H9 (cell line): Measurements from ENCODE around the gene NLGN3. TPM values are rescaled to one million over a fixed set of nuclear protein-coding genes. Genes with fewer than 3 reads are reported as not detected.

Experiments
- DNase-seq: peaks from one replicate; pipeline ENCODE4 v3.0.0-alpha.2; 2017
- H2AFZ ChIP-seq: one replicate; pipeline ENCODE4 v1.6.1; 2013; ENCODE audit warnings: mild to moderate bottlenecking, low read length, control low read depth, moderate library complexity
- H2AK5ac ChIP-seq: 2 replicates; pipeline ENCODE4 v1.6.1; 2013; ENCODE audit warnings: low read length, control low read depth, mixed read lengths; ENCODE audit not compliant: insufficient read length
- H2BK120ac ChIP-seq: one replicate; pipeline ENCODE4 v1.6.1; 2013; ENCODE audit warnings: low read depth, mild to moderate bottlenecking, low read length, control low read depth, inconsistent platforms; ENCODE audit not compliant: poor library complexity, severe bottlenecking
- H2BK12ac ChIP-seq: 2 replicates; pipeline ENCODE4 v1.6.1; 2013; ENCODE audit warnings: low read length, control low read depth, mixed read lengths, low read depth; ENCODE audit not compliant: insufficient read length
- H2BK15ac ChIP-seq: 2 replicates; pipeline ENCODE4 v1.6.1; 2013; ENCODE audit warnings: low read depth, low read length, control low read depth
- H2BK20ac ChIP-seq: one replicate; pipeline ENCODE4 v1.6.1; 2013; ENCODE audit warnings: low read depth, mild to moderate bottlenecking, low read length, control low read depth, inconsistent platforms; ENCODE audit not compliant: poor library complexity, severe bottlenecking
- H2BK5ac ChIP-seq: 2 replicates; pipeline ENCODE4 v1.6.1; 2013; ENCODE audit warnings: low read length, control low read depth, mixed read lengths; ENCODE audit not compliant: insufficient read length
- H3K14ac ChIP-seq: 2 replicates; pipeline ENCODE4 v1.6.1; 2013; ENCODE audit warnings: low read length, control low read depth; ENCODE audit not compliant: insufficient read depth
- H3K18ac ChIP-seq: 2 replicates; pipeline ENCODE4 v1.6.1; 2013; ENCODE audit warnings: low read depth, mild to moderate bottlenecking, mixed read lengths, low read length, control low read depth; ENCODE audit not compliant: insufficient read length
- H3K23ac ChIP-seq: 2 replicates; pipeline ENCODE4 v1.6.1; 2013; ENCODE audit warnings: low read length, control low read depth, mixed read lengths, low read depth; ENCODE audit not compliant: insufficient read length
- H3K23me2 ChIP-seq: 2 replicates; pipeline ENCODE4 v1.6.1; 2013; ENCODE audit warnings: low read depth, mild to moderate bottlenecking, mixed read lengths, low read length, control low read depth; ENCODE audit not compliant: insufficient read length, poor library complexity, severe bottlenecking
- H3K27ac ChIP-seq: 2 replicates; pipeline ENCODE4 v1.5.1; 2013; ENCODE audit warnings: low read length, control low read depth, mixed read lengths, low read depth; ENCODE audit not compliant: insufficient read length
- H3K27me3 ChIP-seq: 2 replicates; pipeline ENCODE4 v1.6.1; 2013; ENCODE audit warnings: low read length, control low read depth, inconsistent platforms; ENCODE audit not compliant: insufficient read depth
- H3K4ac ChIP-seq: 2 replicates; pipeline ENCODE4 v1.6.1; 2013; ENCODE audit warnings: low read depth, mild to moderate bottlenecking, control low read depth, inconsistent platforms, low read length, moderate library complexity
- H3K4me1 ChIP-seq: 2 replicates; pipeline ENCODE4 v1.6.1; 2013; ENCODE audit warnings: low read length, control low read depth, inconsistent platforms; ENCODE audit not compliant: insufficient read depth
- H3K4me2 ChIP-seq: 2 replicates; pipeline ENCODE4 v1.6.1; 2013; ENCODE audit warnings: low read length, control low read depth, mixed read lengths; ENCODE audit not compliant: insufficient read length, insufficient read depth
- H3K56ac ChIP-seq: 2 replicates; pipeline ENCODE4 v1.6.1; 2013; ENCODE audit warnings: low read depth, mild to moderate bottlenecking, mixed read lengths, low read length, control low read depth; ENCODE audit not compliant: insufficient read length
- H3K79me1 ChIP-seq: 2 replicates; pipeline ENCODE4 v1.6.1; 2013; ENCODE audit warnings: low read depth, mild to moderate bottlenecking, moderate library complexity, low read length, control low read depth, inconsistent platforms; ENCODE audit not compliant: insufficient read depth, poor library complexity, severe bottlenecking
- H3K79me2 ChIP-seq: 2 replicates; pipeline ENCODE4 v1.6.1; 2013; ENCODE audit warnings: low read length, control low read depth, inconsistent platforms; ENCODE audit not compliant: insufficient read depth
- H3K9ac ChIP-seq: 2 replicates; pipeline ENCODE4 v1.6.1; 2013; ENCODE audit warnings: low read length, control low read depth, mixed read lengths; ENCODE audit not compliant: insufficient read length; ENCODE audit errors: extremely low read depth
- H3K9me3 ChIP-seq: one replicate; pipeline ENCODE4 v1.6.1; 2013; ENCODE audit warnings: low read depth, low read length, inconsistent platforms; ENCODE audit not compliant: control insufficient read depth
- H3T11ph ChIP-seq: one replicate; pipeline ENCODE4 v1.6.1; 2013; ENCODE audit warnings: mild to moderate bottlenecking, low read length, control low read depth, inconsistent platforms
- H4K20me1 ChIP-seq: one replicate; pipeline ENCODE4 v1.6.1; 2013; ENCODE audit not compliant: control insufficient read depth, insufficient read length, insufficient read depth
- H4K5ac ChIP-seq: 2 replicates; pipeline ENCODE4 v1.6.1; 2013; ENCODE audit warnings: low read depth, mild to moderate bottlenecking, mixed read lengths, low read length, control low read depth; ENCODE audit not compliant: insufficient read length
- H4K8ac ChIP-seq: replicated peaks from 2 replicates; pipeline ENCODE4 v1.6.1; 2013; ENCODE audit warnings: low read length, control low read depth, mixed read lengths, low read depth; ENCODE audit not compliant: insufficient read length
- H4K91ac ChIP-seq: 2 replicates; pipeline ENCODE4 v1.6.1; 2013; ENCODE audit warnings: low read depth, mild to moderate bottlenecking, moderate library complexity, mixed read lengths, low read length, control low read depth; ENCODE audit not compliant: insufficient read length
- H3K27ac Mint-ChIP-seq, 3 experiments: 2 replicates in 2 of 3; 3 replicates in 1 of 3; pipeline ENCODE4 v1.8.0; 2020 to 2021; ENCODE audit warnings: mixed read lengths in 3 of 3, mild to moderate bottlenecking in 1 of 3, moderate library complexity in 1 of 3
- H3K27me3 Mint-ChIP-seq: 2 replicates; pipeline ENCODE4 v1.8.0; 2021; ENCODE audit warnings: low read depth, mild to moderate bottlenecking, moderate library complexity, mixed read lengths
- H3K36me3 Mint-ChIP-seq, 3 experiments: 2 replicates in 2 of 3; 3 replicates in 1 of 3; pipeline ENCODE4 v1.8.0; 2020 to 2021; ENCODE audit warnings: low read depth in 3 of 3, mixed read lengths in 3 of 3; ENCODE audit not compliant: insufficient read depth in 1 of 3
- H3K4me1 Mint-ChIP-seq, 2 experiments: 2 replicates each; pipeline ENCODE4 v1.8.0; 2020; ENCODE audit warnings: mixed read lengths in 2 of 2
- H3K4me3 Mint-ChIP-seq, 2 experiments: 2 replicates in 1 of 2; 3 replicates in 1 of 2; pipeline ENCODE4 v1.8.0; 2020 to 2021; ENCODE audit warnings: mild to moderate bottlenecking in 2 of 2, mixed read lengths in 2 of 2, moderate library complexity in 1 of 2
- H3K9me3 Mint-ChIP-seq, 2 experiments: 2 replicates in 1 of 2; 3 replicates in 1 of 2; pipeline ENCODE4 v1.8.0; 2020; ENCODE audit warnings: mild to moderate bottlenecking in 2 of 2, mixed read lengths in 2 of 2, moderate library complexity in 1 of 2
- WGBS: extraction: QIAGEN DNeasy Blood & Tissue Kit; methylation state at CpG from one replicate; pipeline ENCODE4 v1.1.7; 2013; ENCODE audit warnings: missing lambda C conversion rate, low lambda C conversion rate, mixed read lengths; ENCODE audit not compliant: insufficient read length; ENCODE audit errors: extremely low coverage; 5-methylcytosine and 5-hydroxymethylcytosine counted together
- total RNA-seq: library from RNA; stranded (reverse); gene quantifications from 2 replicates; pipeline ENCODE4 v1.2.1, GENCODE V29; 2021
- TF ChIP-seq, protein P1 (sequence below): fragments of 200-600 bp; sonication (generic); conservative IDR thresholded peaks from 3 replicates; pipeline ENCODE4 v1.8.0; 2021; ENCODE audit warnings: antibody characterized with exemption, mild to moderate bottlenecking

Gene NLGN3
- total RNA-seq, 1 experiment from 2014 or later, result 3.6 TPM

DNA sequence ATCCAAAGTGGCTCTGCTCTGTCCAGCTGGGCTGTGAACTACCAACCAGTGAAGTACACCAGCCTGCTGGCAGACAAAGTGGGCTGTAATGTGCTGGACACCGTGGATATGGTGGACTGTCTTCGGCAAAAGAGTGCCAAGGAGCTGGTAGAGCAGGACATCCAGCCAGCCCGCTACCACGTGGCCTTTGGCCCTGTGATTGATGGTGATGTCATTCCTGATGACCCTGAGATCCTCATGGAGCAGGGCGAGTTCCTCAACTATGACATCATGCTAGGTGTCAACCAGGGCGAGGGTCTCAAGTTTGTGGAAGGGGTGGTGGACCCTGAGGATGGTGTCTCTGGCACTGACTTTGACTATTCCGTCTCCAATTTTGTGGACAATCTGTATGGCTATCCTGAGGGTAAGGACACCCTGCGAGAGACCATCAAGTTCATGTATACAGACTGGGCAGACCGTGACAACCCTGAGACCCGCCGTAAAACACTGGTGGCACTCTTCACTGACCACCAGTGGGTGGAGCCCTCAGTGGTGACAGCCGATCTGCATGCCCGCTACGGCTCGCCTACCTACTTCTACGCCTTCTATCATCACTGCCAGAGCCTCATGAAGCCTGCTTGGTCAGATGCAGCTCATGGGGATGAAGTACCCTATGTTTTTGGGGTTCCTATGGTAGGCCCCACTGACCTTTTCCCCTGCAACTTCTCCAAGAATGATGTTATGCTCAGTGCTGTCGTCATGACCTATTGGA is 22.6 kb downstream of the NLGN3 start:
- Mint-ChIP-seq H3K36me3 (peaks cover 12 to 31% (median 13%) of the 10 kb centered on the region in 3 experiments), H3K9me3 (peaks cover 75 to 85% of the 10 kb centered on the region in 2 experiments), H3K27me3 (peaks cover 4% of the 10 kb centered on the region), H3K4me3 (no peak overlapping the region), H3K27ac (no peak overlapping the region), H3K4me1 (peaks cover 14 to 29% of the 10 kb centered on the region in 2 experiments)
- Histone ChIP-seq H3K4me1 (no peaks in the 10 kb centered on the region), H3T11ph (no peak overlapping the region), H3K9ac (no peak overlapping the region), H2AFZ (no peak overlapping the region), H4K5ac (no peak overlapping the region), H3K18ac (no peak overlapping the region), H3K79me1 (no peaks in the 10 kb centered on the region), H2AK5ac (no peak overlapping the region), H3K56ac (no peak overlapping the region), H2BK15ac (no peak overlapping the region), H2BK12ac (no peak overlapping the region), H2BK5ac (no peak overlapping the region), H3K27ac (no peak overlapping the region), H3K9me3 (peaks cover 38% of the 10 kb centered on the region), H4K20me1 (no peaks in the 10 kb centered on the region), H4K91ac (no peak overlapping the region), H3K23ac (no peak overlapping the region), H3K79me2 (no peaks in the 10 kb centered on the region), H2BK20ac (no peak overlapping the region), H3K27me3 (no peaks in the 10 kb centered on the region), H3K23me2 (no peaks in the 10 kb centered on the region), H3K4me2 (no peak overlapping the region), H3K4ac (no peak overlapping the region), H3K14ac (no peak overlapping the region), H2BK120ac (no peak overlapping the region), H4K8ac (no peak overlapping the region)
- no CpG with 5 or more reads among the region's 17 CpGs for WGBS
- TF ChIP-seq, protein P1, sequence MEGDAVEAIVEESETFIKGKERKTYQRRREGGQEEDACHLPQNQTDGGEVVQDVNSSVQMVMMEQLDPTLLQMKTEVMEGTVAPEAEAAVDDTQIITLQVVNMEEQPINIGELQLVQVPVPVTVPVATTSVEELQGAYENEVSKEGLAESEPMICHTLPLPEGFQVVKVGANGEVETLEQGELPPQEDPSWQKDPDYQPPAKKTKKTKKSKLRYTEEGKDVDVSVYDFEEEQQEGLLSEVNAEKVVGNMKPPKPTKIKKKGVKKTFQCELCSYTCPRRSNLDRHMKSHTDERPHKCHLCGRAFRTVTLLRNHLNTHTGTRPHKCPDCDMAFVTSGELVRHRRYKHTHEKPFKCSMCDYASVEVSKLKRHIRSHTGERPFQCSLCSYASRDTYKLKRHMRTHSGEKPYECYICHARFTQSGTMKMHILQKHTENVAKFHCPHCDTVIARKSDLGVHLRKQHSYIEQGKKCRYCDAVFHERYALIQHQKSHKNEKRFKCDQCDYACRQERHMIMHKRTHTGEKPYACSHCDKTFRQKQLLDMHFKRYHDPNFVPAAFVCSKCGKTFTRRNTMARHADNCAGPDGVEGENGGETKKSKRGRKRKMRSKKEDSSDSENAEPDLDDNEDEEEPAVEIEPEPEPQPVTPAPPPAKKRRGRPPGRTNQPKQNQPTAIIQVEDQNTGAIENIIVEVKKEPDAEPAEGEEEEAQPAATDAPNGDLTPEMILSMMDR, result no peak
- DNase-seq, result no peak
